HG03439 (cell line): ENCODE data around the gene POLDIP3.

Experiments used
- ATAC-seq: cut with Tn5 transposase; IDR thresholded peaks from one replicate; pipeline ENCODE4 v1.9.1; 2021; ENCODE audit warnings: mild to moderate bottlenecking, moderate library complexity; ENCODE audit not compliant: unreplicated experiment

POLDIP3 gene

GRCh38 chr22:42642806-42643633 lies 28.3 kb upstream of the POLDIP3 start:
- ATAC-seq: no peak

- ATAC-seq: no peak
These were observed 27.2 kb upstream of the POLDIP3 start for GRCh38 chr22:42641801-42642413.

GRCh38 chr22:42639541-42640241 lies 25.0 kb upstream of the POLDIP3 start:
- ATAC-seq: no peak

GRCh38 chr22:42637555-42637954 lies 22.9 kb upstream of the POLDIP3 start:
- ATAC-seq: no peak

GRCh38 chr22:42636506-42636905 lies 21.8 kb upstream of the POLDIP3 start:
- no peak for ATAC-seq

- no peak for ATAC-seq
These were observed 20.8 kb upstream of the POLDIP3 start for GRCh38 chr22:42635531-42635930.

GRCh38 chr22:42633013-42633412 lies 18.3 kb upstream of the POLDIP3 start:
- ATAC-seq: no peak

- ATAC-seq: no peak
These were observed 17.4 kb upstream of the POLDIP3 start for GRCh38 chr22:42632096-42632495.

GRCh38 chr22:42630901-42631602 lies 16.4 kb upstream of the POLDIP3 start:
- ATAC-seq: no peak

- no peak for ATAC-seq
These were observed 15.5 kb upstream of the POLDIP3 start for GRCh38 chr22:42630211-42630610.

GRCh38 chr22:42627981-42628380 lies 13.3 kb upstream of the POLDIP3 start:
- ATAC-seq: no peak

- no peak for ATAC-seq
These were observed 12.4 kb upstream of the POLDIP3 start for GRCh38 chr22:42626951-42627625.

GRCh38 chr22:42626431-42626830 lies 11.7 kb upstream of the POLDIP3 start:
- ATAC-seq: no peak

GRCh38 chr22:42625416-42625815 lies 10.7 kb upstream of the POLDIP3 start:
- no peak for ATAC-seq

- ATAC-seq: no peak
These were observed 9.9 kb upstream of the POLDIP3 start for GRCh38 chr22:42624551-42625106.

- no peak for ATAC-seq
These were observed 9.2 kb upstream of the POLDIP3 start for GRCh38 chr22:42623756-42624441.

- ATAC-seq: no peak
These were observed 8.6 kb upstream of the POLDIP3 start for GRCh38 chr22:42623301-42623751.

GRCh38 chr22:42622061-42622710 lies 7.5 kb upstream of the POLDIP3 start:
- ATAC-seq: no peak

- ATAC-seq: no peak
These were observed 6.9 kb upstream of the POLDIP3 start for GRCh38 chr22:42621505-42622002.
